SK-N-SH (cell line): ENCODE data around the gene PKP2. TPM values are rescaled to one million over a fixed set of nuclear protein-coding genes. Genes with fewer than 3 reads are reported as not detected.

Experiments
- CTCF ChIA-PET: fragments of 300-600, 350-600 bp; formaldehyde crosslinking; extraction: SDS; loops from one replicate; lab custom pipeline; 2021; lab: Yijun Ruan, JAX
- POLR2A ChIA-PET: fragments of 350-600 bp; sonication (Branson Sonifier 250); formaldehyde crosslinking; extraction: SDS; loops from one replicate; lab custom pipeline; 2020; ENCODE audit warnings: antibody characterized with exemption, inconsistent platforms; lab: Yijun Ruan, JAX
- DNase-seq: peaks from one replicate; pipeline ENCODE4 v3.0.0; 2012
- H2AFZ ChIP-seq: fragments of 200-600 bp; sonication (generic); 2 replicates; pipeline ENCODE4 v1.8.1; 2016; ENCODE audit warnings: antibody characterized with exemption, mild to moderate bottlenecking, low read depth
- H3F3A ChIP-seq: fragments of 200-600 bp; sonication (generic); replicated peaks from 2 replicates; pipeline ENCODE3; 2016; ENCODE audit warnings: antibody characterized with exemption, mild to moderate bottlenecking; ENCODE audit not compliant: insufficient read depth
- H3K27ac ChIP-seq, 2 experiments: fragments of 200-500 bp in 1 of 2; fragments of 200-600 bp in 1 of 2; sonication (Bioruptor generic) in 1 of 2; sonication (generic), shearing (Covaris generic) in 1 of 2; 2 replicates each; pipeline versions ENCODE4 v1.5.1 to v1.6.1; 2014 to 2016; ENCODE audit warnings: low read depth in 2 of 2, inconsistent platforms in 1 of 2, low read length in 1 of 2, mild to moderate bottlenecking in 1 of 2, mixed read lengths in 1 of 2
- H3K27me3 ChIP-seq: fragments of 200-600 bp; sonication (generic), shearing (Covaris generic); 2 replicates; pipeline ENCODE4 v1.6.1; 2016; ENCODE audit warnings: mixed run types; ENCODE audit not compliant: insufficient read depth
- H3K36me3 ChIP-seq, 2 experiments: fragments of 200-500 bp in 1 of 2; fragments of 200-600 bp in 1 of 2; sonication (Bioruptor generic) in 1 of 2; sonication (generic) in 1 of 2; replicated peaks in 1 of 2; 2 replicates each; pipeline versions ENCODE3 to v1.5.1; 2014 to 2016; ENCODE audit warnings: low read length in 1 of 2, mild to moderate bottlenecking in 1 of 2; ENCODE audit not compliant: insufficient read depth in 2 of 2, control insufficient read depth in 1 of 2
- H3K4me1 ChIP-seq, 2 experiments: fragments of 200-500 bp in 1 of 2; fragments of 200-600 bp in 1 of 2; sonication (Bioruptor generic) in 1 of 2; sonication (generic), shearing (Covaris generic) in 1 of 2; 2 replicates each; pipeline versions ENCODE4 v1.5.1 to v1.6.1; 2014 to 2016; ENCODE audit warnings: low read depth in 1 of 2, low read length in 1 of 2, mixed run types in 1 of 2; ENCODE audit not compliant: insufficient read depth in 2 of 2, control insufficient read depth in 1 of 2
- H3K4me2 ChIP-seq: fragments of 200-600 bp; sonication (generic), shearing (Covaris generic); 2 replicates; pipeline ENCODE4 v1.6.1; 2017; ENCODE audit warnings: mixed run types
- H3K4me3 ChIP-seq, 2 experiments: fragments of 200-500 bp in 1 of 2; fragments of 200-600 bp in 1 of 2; sonication (Bioruptor generic) in 1 of 2; sonication (generic), shearing (Covaris generic) in 1 of 2; 2 replicates each; pipeline versions ENCODE4 v1.5.1 to v1.8.1; 2014 to 2016; ENCODE audit warnings: low read depth in 2 of 2, inconsistent platforms in 1 of 2, low read length in 1 of 2, mild to moderate bottlenecking in 1 of 2, mixed read lengths in 1 of 2, moderate library complexity in 1 of 2
- H3K79me2 ChIP-seq: fragments of 200-600 bp; sonication (generic); 2 replicates; pipeline ENCODE4 v1.8.1; 2017; ENCODE audit warnings: mild to moderate bottlenecking; ENCODE audit not compliant: insufficient read depth
- H3K9ac ChIP-seq: fragments of 200-600 bp; sonication (generic); 2 replicates; pipeline ENCODE4 v1.6.1; 2017; ENCODE audit warnings: mixed run types
- H3K9me2 ChIP-seq: fragments of 200-600 bp; sonication (generic); 2 replicates; pipeline ENCODE4 v1.6.1; 2017; ENCODE audit warnings: mixed run types
- H3K9me3 ChIP-seq: fragments of 200-600 bp; sonication (generic); 2 replicates; pipeline ENCODE4 v1.6.1; 2017; ENCODE audit warnings: mixed run types, mild to moderate bottlenecking, moderate library complexity
- H4K20me1 ChIP-seq: fragments of 200-600 bp; sonication (generic); 2 replicates; pipeline ENCODE4 v1.6.1; 2017; ENCODE audit warnings: mild to moderate bottlenecking, mixed run types; ENCODE audit not compliant: insufficient read depth
- ELF1 ChIP-seq: IDR thresholded peaks from 2 replicates; pipeline ENCODE4 v1.4.0; 2012
- EP300 ChIP-seq, 2 experiments: IDR thresholded peaks; 2 replicates each; pipeline versions ENCODE4 v1.4.0 to v1.6.1; 2012; ENCODE audit warnings: borderline replicate concordance in 1 of 2, low read depth in 1 of 2, low read length in 1 of 2
- EZH2phosphoT487 ChIP-seq: fragments of 200-600 bp; sonication (generic); IDR thresholded peaks from 2 replicates; pipeline ENCODE4 v1.6.1; 2017; ENCODE audit warnings: low read depth, mixed run types, mild to moderate bottlenecking, antibody characterized with exemption, moderate library complexity, borderline replicate concordance
- GATA2 ChIP-seq: sonication (generic); formaldehyde crosslinking; IDR thresholded peaks from 2 replicates; pipeline ENCODE4 v1.5.0; 2020; ENCODE audit warnings: mild to moderate bottlenecking, missing genetic modification reagents
- JUND ChIP-seq: IDR thresholded peaks from 2 replicates; pipeline ENCODE4 v1.4.0; 2012
- MXI1 ChIP-seq: IDR thresholded peaks from 2 replicates; pipeline ENCODE4 v1.6.1; 2012; ENCODE audit warnings: mild to moderate bottlenecking, low read depth, low read length, improper control_type of control experiment
- NFIC ChIP-seq: IDR thresholded peaks from 2 replicates; pipeline ENCODE4 v1.4.0; 2012; ENCODE audit warnings: borderline replicate concordance
- NRF1 ChIP-seq: IDR thresholded peaks from 2 replicates; pipeline ENCODE4 v1.6.1; 2012; ENCODE audit warnings: low read depth, mild to moderate bottlenecking, low read length
- POLR2AphosphoS5 ChIP-seq: IDR thresholded peaks from 2 replicates; pipeline ENCODE4 v1.6.1; 2012; ENCODE audit warnings: low read depth, low read length
- RAD21 ChIP-seq: IDR thresholded peaks from 2 replicates; pipeline ENCODE4 v1.6.1; 2012; ENCODE audit warnings: mild to moderate bottlenecking, low read length
- RFX5 ChIP-seq: IDR thresholded peaks from 2 replicates; pipeline ENCODE4 v1.6.1; 2012; ENCODE audit warnings: mild to moderate bottlenecking, improper control_type of control experiment, low read length
- SIN3A ChIP-seq: IDR thresholded peaks from 2 replicates; pipeline ENCODE4 v1.6.1; 2012; ENCODE audit warnings: low read depth, mild to moderate bottlenecking, low read length, moderate library complexity, borderline replicate concordance
- SMC3 ChIP-seq: IDR thresholded peaks from 2 replicates; pipeline ENCODE4 v1.6.1; 2012; ENCODE audit warnings: low read depth, low read length, improper control_type of control experiment
- TAF1 ChIP-seq: IDR thresholded peaks from 2 replicates; pipeline ENCODE4 v1.6.1; 2012; ENCODE audit warnings: low read depth, mild to moderate bottlenecking, low read length, moderate library complexity, borderline replicate concordance
- TCF12 ChIP-seq: IDR thresholded peaks from 2 replicates; pipeline ENCODE4 v1.4.0; 2012
- TEAD4 ChIP-seq: IDR thresholded peaks from 2 replicates; pipeline ENCODE4 v1.4.0; 2012; ENCODE audit warnings: mild to moderate bottlenecking, borderline replicate concordance; ENCODE audit not compliant: insufficient read depth
- YY1 ChIP-seq: IDR thresholded peaks from 2 replicates; pipeline ENCODE4 v1.4.0; 2012; ENCODE audit warnings: low read depth, mild to moderate bottlenecking
- WGBS: methylation state at CpG from one replicate; pipeline ENCODE4 v1.1.6; 2017; ENCODE audit warnings: low lambda C conversion rate; 5-methylcytosine and 5-hydroxymethylcytosine counted together
- polyA plus RNA-seq, 3 experiments: library from polyadenylated mRNA; depleted of rRNA; stranded (reverse); fragments of >200 nt; gene quantifications; 2 replicates each; pipeline ENCODE4 v1.2.3, GENCODE V29; 2012
- TF ChIP-seq, protein P1 (sequence below): fragments of 150-350 bp; IDR thresholded peaks from 2 replicates; pipeline ENCODE4 v1.6.1; 2017; ENCODE audit warnings: antibody characterized with exemption, low read length, low read depth, borderline replicate concordance
- TF ChIP-seq, protein P2 (sequence below): fragments of 150-350 bp; IDR thresholded peaks from 2 replicates; pipeline ENCODE4 v1.6.1; 2016; ENCODE audit warnings: mild to moderate bottlenecking, low read depth, low read length
- TF ChIP-seq, protein P3 (sequence below): IDR thresholded peaks from 2 replicates; pipeline ENCODE4; 2012

The PKP2 gene
- polyA plus RNA-seq, 1 of the 3 experiments (the other 2 are of a cell fraction), result 0.10 TPM

GRCh38 chr12:32926356-32926755, 29.8 kb upstream of the PKP2 start:
- Histone ChIP-seq H3K36me3 (no peaks in the 10 kb centered on the region), H3K79me2 (no peaks in the 10 kb centered on the region), H3K4me3 (no peak overlapping the region), H3K27ac (no peak overlapping the region), H3K27me3 (no peaks in the 10 kb centered on the region; the same call in 1 of the 2 replicates), H3K4me2 (no peak overlapping the region), H3K9me3 (no peaks in the 10 kb centered on the region), H3K9ac (no peak overlapping the region), H2AFZ (no peak overlapping the region), H3K4me1 (no peaks in the 10 kb centered on the region), H4K20me1 (no peaks in the 10 kb centered on the region), H3F3A (no peaks in the 10 kb centered on the region), H3K9me2 (no peaks in the 10 kb centered on the region)
- ChIA-PET CTCF (no interaction called here), POLR2A (no interaction called here)
- no peak for DNase-seq
- TF ChIP-seq, protein P1, sequence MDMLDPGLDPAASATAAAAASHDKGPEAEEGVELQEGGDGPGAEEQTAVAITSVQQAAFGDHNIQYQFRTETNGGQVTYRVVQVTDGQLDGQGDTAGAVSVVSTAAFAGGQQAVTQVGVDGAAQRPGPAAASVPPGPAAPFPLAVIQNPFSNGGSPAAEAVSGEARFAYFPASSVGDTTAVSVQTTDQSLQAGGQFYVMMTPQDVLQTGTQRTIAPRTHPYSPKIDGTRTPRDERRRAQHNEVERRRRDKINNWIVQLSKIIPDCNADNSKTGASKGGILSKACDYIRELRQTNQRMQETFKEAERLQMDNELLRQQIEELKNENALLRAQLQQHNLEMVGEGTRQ, result no peak
- TF ChIP-seq TAF1 (no peak), RFX5 (no peak), YY1 (no peak), ELF1 (no peak), NFIC (no peak), EZH2phosphoT487 (no peak), SIN3A (no peak), NRF1 (no peak), MXI1 (no peak), TCF12 (no peak), TEAD4 (no peak), JUND (no peak), EP300 (IDR thresholded peaks at IDR 0.05; ENCODE audit: borderline replicate concordance in 1 of 2, low read depth in 1 of 2, low read length in 1 of 2) (no peak), GATA2 (CRISPR knock-in tag) (no peak), RAD21 (no peak), POLR2AphosphoS5 (no peak), SMC3 (no peak)
- TF ChIP-seq, protein P2, sequence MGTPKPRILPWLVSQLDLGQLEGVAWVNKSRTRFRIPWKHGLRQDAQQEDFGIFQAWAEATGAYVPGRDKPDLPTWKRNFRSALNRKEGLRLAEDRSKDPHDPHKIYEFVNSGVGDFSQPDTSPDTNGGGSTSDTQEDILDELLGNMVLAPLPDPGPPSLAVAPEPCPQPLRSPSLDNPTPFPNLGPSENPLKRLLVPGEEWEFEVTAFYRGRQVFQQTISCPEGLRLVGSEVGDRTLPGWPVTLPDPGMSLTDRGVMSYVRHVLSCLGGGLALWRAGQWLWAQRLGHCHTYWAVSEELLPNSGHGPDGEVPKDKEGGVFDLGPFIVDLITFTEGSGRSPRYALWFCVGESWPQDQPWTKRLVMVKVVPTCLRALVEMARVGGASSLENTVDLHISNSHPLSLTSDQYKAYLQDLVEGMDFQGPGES, result no peak
- TF ChIP-seq, protein P3, sequence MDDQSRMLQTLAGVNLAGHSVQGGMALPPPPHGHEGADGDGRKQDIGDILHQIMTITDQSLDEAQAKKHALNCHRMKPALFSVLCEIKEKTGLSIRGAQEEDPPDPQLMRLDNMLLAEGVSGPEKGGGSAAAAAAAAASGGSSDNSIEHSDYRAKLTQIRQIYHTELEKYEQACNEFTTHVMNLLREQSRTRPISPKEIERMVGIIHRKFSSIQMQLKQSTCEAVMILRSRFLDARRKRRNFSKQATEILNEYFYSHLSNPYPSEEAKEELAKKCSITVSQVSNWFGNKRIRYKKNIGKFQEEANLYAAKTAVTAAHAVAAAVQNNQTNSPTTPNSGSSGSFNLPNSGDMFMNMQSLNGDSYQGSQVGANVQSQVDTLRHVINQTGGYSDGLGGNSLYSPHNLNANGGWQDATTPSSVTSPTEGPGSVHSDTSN, result no peak
- 14% methylated on average over 1 of the region's 1 CpG for whole genome bisulfite sequencing
